Sigmoid colon (tissue), 4 donors: Measurements from ENCODE around the gene TBPL2.

Source experiments
- CTCF ChIP-seq, 4 experiments: fragments of 450-650 bp in 3 of 4; fragments of 200-600 bp in 1 of 4; IDR thresholded peaks; one replicate each; pipeline ENCODE4 v1.5.1; 2016 to 2019; ENCODE audit warnings: antibody characterized with exemption in 4 of 4, mild to moderate bottlenecking in 3 of 4, moderate library complexity in 2 of 4
- EP300 ChIP-seq, 4 donors: sonication (generic); formaldehyde crosslinking; IDR thresholded peaks; one replicate each; pipeline ENCODE4 v1.6.1; 2017; ENCODE audit warnings: antibody characterized with exemption in 4 of 4
- POLR2A ChIP-seq, 2 donors: fragments of 450-650 bp; IDR thresholded peaks; one replicate each; pipeline ENCODE4 v1.6.1; 2016; ENCODE audit warnings: antibody characterized with exemption in 2 of 2, mild to moderate bottlenecking in 2 of 2, moderate library complexity in 2 of 2
- POLR2AphosphoS5 ChIP-seq, 4 donors: sonication (generic); formaldehyde crosslinking; IDR thresholded peaks; one replicate each; pipeline ENCODE4 v1.6.1; 2017; ENCODE audit warnings: antibody characterized with exemption in 4 of 4

- TF ChIP-seq CTCF (IDR thresholded peaks at IDR 0.05) (no peak), POLR2A (IDR thresholded peaks at IDR 0.05) (no peak), EP300 (IDR thresholded peaks at IDR 0.05) (no peak), POLR2AphosphoS5 (IDR thresholded peaks at IDR 0.05) (no peak)
Observed at GRCh38 chr14:55427439-55427838, 13.0 kb downstream of the TBPL2 start.
